ENCODE measurements around the gene TTC28. TPM values are rescaled to one million over a fixed set of nuclear protein-coding genes. Genes with fewer than 3 reads are reported as not detected.

TTC28 gene
- total RNA-seq, 1 donor from 2014 or later, result 24.5 TPM

DNA sequence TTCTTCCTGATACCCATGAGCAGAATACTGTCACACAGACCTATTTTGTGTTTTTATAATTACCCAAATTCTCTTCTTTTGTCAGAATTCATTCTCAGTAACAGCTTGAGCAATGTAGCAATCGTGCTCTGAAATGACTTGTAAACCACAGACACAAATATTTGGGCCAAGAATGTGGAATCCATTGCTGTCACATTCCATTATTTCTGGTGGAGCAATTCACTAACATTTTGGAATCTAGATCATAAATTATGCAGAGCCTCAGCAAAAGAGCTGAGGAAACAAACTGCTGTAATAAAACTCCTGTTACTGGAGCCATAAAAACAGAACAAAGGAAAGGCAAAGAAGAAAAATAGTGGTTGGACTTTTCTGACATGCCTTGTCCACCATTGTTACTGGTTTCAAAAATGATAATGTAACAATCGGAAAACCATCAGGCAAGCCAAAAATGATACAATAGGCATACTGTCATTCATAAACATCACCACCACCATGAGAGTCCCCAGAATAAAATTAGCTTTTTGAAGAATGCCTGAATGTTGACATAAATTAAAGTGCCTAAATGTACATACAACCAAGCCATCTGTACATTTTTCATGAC is 537.2 kb downstream of the TTC28 start:
- H3K4me1 ChIP-seq, result peaks cover 0 to 20% of the 10 kb centered on the region in 2 donors
- no peak overlapping the region for H3K4me3 ChIP-seq
- intact Hi-C loops (cut with DNase I), result no loop called here
- H3K27ac ChIP-seq, result no peak overlapping the region
- no peaks in the 10 kb centered on the region for H3K36me3 ChIP-seq
- DNase-seq (ENCODE audit: low spot score in 2 of 2), result no peak
- TF ChIP-seq, protein P1, sequence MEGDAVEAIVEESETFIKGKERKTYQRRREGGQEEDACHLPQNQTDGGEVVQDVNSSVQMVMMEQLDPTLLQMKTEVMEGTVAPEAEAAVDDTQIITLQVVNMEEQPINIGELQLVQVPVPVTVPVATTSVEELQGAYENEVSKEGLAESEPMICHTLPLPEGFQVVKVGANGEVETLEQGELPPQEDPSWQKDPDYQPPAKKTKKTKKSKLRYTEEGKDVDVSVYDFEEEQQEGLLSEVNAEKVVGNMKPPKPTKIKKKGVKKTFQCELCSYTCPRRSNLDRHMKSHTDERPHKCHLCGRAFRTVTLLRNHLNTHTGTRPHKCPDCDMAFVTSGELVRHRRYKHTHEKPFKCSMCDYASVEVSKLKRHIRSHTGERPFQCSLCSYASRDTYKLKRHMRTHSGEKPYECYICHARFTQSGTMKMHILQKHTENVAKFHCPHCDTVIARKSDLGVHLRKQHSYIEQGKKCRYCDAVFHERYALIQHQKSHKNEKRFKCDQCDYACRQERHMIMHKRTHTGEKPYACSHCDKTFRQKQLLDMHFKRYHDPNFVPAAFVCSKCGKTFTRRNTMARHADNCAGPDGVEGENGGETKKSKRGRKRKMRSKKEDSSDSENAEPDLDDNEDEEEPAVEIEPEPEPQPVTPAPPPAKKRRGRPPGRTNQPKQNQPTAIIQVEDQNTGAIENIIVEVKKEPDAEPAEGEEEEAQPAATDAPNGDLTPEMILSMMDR (IDR thresholded peaks at IDR 0.05), result no peak
- no peaks in the 10 kb centered on the region for H3K27me3 ChIP-seq
- H3K9me3 ChIP-seq, result peaks cover 0 to 4% of the 10 kb centered on the region in 2 donors

DNA sequence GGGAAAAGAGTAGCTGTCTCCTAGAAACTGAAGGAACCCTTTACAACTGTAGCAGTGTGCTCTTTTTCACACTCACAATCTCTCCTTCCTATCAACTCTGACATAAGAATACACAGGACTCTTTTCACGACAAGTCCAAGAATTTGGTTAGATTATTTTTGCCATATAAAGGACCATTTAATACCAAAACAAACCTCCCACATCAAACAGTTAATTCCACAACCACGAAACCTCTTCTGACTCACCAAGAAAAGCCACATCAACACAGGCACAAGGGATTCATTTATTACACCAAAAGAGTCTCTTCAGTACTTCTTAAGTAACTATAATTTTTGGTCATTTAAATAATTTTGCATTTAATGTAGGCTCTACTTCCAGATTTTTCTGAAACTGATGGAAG is 538.0 kb downstream of the TTC28 start:
- Histone ChIP-seq H3K9me3 (peaks cover 4 to 11% of the 10 kb centered on the region in 2 donors), H3K27ac (no peak overlapping the region), H3K27me3 (no peaks in the 10 kb centered on the region), H3K36me3 (no peaks in the 10 kb centered on the region), H3K4me1 (peaks cover 0 to 20% of the 10 kb centered on the region in 2 donors), H3K4me3 (no peak overlapping the region)
- intact Hi-C loops (cut with DNase I), result no loop called here
- DNase-seq (ENCODE audit: low spot score in 2 of 2), result no peak
- TF ChIP-seq, protein P1 (IDR thresholded peaks at IDR 0.05), result no peak

DNA sequence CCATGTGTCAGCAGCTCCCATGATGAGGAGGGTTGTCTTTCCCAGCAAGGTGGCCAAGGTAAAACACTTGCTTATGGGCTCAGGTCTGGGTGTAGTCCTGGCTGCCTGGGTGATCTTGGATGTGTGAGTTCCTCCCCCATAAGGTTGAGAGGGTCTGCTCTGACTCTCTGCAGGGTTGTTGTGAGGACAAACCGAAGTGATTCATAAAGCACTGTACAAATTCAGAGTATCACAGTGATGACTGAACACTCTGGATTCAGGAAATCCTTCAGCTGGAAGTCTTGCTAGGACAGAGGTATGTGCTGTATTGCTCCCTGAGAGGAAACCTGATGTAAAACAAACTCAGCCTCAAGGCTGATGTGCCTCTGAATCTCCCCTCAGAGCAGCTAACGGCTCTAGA is 539.7 kb downstream of the TTC28 start:
- Histone ChIP-seq H3K27ac (no peak overlapping the region), H3K4me3 (no peak overlapping the region), H3K9me3 (peaks cover 4 to 11% of the 10 kb centered on the region in 2 donors), H3K27me3 (no peaks in the 10 kb centered on the region), H3K4me1 (peaks cover 0 to 20% of the 10 kb centered on the region in 2 donors), H3K36me3 (no peaks in the 10 kb centered on the region)
- DNase-seq (ENCODE audit: low spot score in 2 of 2), result no peak
- intact Hi-C loops (cut with DNase I), result no loop called here
- TF ChIP-seq, protein P1 (IDR thresholded peaks at IDR 0.05), result no peak

DNA sequence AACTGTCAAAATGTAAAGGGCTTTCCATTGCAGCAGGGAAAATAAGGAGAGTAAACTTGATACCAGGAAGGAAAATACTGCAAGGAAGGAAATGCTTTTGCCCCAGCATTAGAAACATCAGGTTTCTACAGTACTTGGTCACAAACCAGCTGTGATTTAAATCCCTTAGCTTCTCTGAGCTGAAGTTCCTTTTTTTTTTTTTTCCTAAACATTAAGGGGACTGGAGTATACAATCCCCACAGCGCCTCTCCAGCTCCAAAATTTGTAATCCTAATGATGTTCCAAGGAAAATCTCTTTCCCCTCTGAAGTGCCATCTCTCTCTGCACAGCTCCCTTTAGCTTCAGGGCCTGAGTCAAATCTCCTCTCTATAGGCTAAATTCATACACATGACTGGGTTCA is 540.1 kb downstream of the TTC28 start:
- Histone ChIP-seq H3K27ac (no peak overlapping the region), H3K27me3 (no peaks in the 10 kb centered on the region), H3K36me3 (no peaks in the 10 kb centered on the region), H3K9me3 (peaks cover 4 to 11% of the 10 kb centered on the region in 2 donors), H3K4me1 (peaks cover 0 to 20% of the 10 kb centered on the region in 2 donors), H3K4me3 (no peak overlapping the region)
- DNase-seq (ENCODE audit: low spot score in 2 of 2), result no peak
- intact Hi-C loops (cut with DNase I), result no loop called here
- TF ChIP-seq, protein P1 (IDR thresholded peaks at IDR 0.05), result no peak

DNA sequence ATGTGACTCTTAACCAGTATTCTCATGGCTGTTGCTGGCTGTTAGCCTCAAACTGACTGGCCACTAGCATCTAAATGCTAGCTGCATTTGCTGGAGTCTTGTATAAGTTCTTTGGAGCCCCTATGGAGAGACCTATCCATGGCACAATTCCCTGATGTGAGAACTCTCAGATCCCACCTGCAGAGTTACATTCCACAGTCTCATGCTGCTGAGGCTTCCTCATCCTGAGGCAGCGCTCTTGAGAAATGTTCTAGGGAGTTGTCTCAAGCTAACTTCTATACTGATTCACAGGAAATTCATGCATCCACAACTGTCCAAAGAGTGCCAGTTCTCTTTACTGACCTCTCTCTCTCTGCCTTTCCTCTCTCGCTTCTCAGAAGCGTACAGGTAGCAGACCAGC is 542.6 kb downstream of the TTC28 start:
- TF ChIP-seq, protein P1 (IDR thresholded peaks at IDR 0.05), result no peak
- Histone ChIP-seq H3K4me1 (peaks cover 0 to 12% of the 10 kb centered on the region in 2 donors), H3K27ac (no peak overlapping the region), H3K4me3 (no peak overlapping the region), H3K36me3 (no peaks in the 10 kb centered on the region), H3K27me3 (no peaks in the 10 kb centered on the region), H3K9me3 (peaks cover 4 to 11% of the 10 kb centered on the region in 2 donors)
- DNase-seq (ENCODE audit: low spot score in 2 of 2), result no peak
- intact Hi-C loops (cut with DNase I), result no loop called here

DNA sequence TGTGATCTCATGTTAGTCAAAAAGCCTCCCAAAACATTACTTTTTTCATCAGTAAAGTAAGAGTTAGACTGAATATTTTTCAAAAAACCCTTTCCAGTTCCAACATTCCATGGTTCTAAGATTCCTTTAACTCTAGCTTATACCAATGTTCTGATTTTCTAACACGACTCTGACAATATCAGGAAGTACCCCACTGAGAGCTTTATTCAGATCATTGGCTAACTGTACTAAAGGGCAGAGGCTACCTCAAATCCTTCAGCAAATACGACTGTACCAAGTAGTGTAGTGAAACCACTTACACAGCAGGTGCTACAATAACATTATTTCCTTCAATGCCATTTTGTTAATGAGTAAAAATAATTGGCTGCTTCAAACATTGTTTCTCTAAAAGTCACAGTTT is 547.2 kb downstream of the TTC28 start:
- no peaks in the 10 kb centered on the region for H3K4me1 ChIP-seq
- TF ChIP-seq, protein P1 (IDR thresholded peaks at IDR 0.05), result no peak

More for the DNA sequence above, 547.2 kb downstream of the TTC28 start:
- intact Hi-C loops (cut with DNase I), result no loop called here
- no peak overlapping the region for H3K4me3 ChIP-seq
- peaks cover 4 to 7% of the 10 kb centered on the region in 2 donors for H3K9me3 ChIP-seq
- H3K27me3 ChIP-seq, result no peaks in the 10 kb centered on the region
- no peak for DNase-seq (ENCODE audit: low spot score in 2 of 2)
- no peak overlapping the region for H3K27ac ChIP-seq
- H3K36me3 ChIP-seq, result no peaks in the 10 kb centered on the region
